ENCODE measurements around the gene EPAS1.

Gene EPAS1

DNA sequence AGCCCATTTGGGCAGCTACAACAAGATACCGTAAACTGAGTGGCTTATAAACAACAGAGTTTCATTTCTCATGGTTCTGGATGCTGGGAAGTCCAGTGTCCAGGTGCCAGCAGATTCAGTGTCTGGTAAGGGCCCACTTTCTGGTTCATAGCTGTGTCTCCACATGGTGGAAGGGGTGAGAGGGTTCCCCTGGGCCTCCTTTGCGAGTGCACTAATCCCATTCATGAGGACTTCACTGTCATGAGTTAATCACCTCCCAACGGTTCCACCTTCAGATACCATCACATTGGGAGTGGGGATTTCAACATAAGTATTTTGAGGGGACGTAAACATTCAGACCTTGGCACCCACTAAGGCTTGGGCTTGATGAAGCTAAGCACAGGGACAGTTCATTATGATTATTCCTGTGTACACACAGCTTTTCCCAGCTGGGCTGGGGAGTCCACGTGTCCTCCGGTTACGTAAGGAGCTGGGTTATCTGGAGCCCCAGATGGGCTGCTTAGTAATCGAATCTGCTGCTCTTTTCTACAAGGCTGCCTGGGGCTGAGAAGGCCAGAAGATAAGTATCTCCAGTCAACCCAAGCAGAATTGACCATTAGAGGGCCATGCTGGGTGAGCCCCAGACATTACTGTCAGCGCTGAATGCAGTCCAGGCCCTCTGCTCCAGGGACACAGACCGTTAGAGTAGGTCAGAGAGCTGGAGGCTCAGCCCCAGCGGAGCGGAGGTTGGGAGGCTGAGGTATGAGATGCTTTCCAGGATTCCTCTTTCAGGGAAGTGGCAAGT lies 42.7 kb downstream of the EPAS1 start:
- no peak for DNase-seq (ENCODE audit: low spot score)

DNA sequence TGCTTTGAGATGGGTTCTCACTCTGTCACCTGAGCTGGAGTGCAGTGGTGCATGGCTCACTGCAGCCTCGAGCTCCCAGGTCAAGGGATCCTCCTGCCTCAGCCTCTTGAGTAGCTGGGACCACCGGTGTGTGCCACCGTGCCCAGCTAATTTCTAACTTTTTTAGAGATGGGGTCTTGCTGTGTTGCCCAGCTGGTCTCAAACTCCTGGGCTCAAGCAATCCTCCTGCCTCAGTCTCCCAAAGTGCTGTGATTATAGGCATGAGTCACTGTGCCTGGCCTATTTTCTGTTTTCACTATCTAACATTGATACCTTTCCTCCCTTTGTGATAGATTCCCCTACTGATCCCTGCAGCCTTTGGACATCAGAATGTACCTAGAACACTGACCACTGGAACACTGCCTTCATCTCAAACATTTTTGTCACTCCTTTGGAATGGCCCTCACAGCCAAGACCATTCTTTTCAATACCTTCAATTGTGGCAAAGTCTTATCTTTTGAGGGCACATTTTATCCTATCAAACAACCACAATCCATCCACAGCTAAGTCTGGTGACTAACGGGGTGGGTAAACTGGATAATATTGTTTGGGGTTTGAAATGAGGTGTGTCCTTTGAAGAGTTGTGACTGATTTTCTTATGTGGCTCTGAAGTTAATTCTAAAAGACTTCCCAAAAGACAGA lies 43.7 kb downstream of the EPAS1 start:
- DNase-seq (ENCODE audit: low spot score), result no peak

DNA sequence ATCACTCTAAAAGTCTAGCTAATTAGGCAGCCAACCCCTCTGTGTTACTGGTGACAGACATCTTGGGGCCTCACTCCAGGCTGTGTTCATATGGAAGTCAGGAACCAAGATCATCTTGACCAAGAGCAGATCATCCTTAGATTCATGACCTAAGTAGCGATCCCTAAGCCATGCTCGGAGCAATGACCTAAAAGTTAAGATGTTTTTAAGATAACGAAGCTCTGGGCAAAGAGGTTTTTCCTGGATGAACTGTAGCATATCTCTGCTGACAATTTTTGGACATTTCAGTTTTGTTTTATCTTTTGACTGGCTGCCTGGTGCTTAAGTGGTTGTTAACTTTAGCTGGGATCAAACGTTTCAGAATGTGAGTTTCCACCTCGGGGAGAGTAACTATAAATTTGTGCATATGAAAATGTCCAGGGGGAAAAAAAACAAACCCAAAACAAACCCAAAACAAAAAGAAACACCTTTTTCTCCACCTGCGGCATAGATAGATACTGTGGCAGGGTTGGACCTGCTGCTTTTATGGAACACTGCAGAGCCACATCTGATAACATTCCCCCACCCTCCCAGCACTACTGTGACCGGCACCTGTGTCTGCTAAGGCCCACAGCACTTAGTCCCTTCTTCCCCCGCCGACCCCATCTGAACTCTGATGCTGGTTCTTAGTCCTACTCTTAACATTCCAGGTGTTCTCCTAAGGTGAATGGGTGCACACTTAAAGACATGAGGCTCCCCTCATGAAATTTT lies 45.5 kb downstream of the EPAS1 start:
- DNase-seq (ENCODE audit: low spot score), result no peak

- no peak for DNase-seq (ENCODE audit: low spot score)
These were observed 47.5 kb downstream of the EPAS1 start for GRCh38 chr2:46344706-46345105.

GRCh38 chr2:46345775-46346174 lies 48.6 kb downstream of the EPAS1 start:
- no peak for DNase-seq (ENCODE audit: low spot score)

DNA sequence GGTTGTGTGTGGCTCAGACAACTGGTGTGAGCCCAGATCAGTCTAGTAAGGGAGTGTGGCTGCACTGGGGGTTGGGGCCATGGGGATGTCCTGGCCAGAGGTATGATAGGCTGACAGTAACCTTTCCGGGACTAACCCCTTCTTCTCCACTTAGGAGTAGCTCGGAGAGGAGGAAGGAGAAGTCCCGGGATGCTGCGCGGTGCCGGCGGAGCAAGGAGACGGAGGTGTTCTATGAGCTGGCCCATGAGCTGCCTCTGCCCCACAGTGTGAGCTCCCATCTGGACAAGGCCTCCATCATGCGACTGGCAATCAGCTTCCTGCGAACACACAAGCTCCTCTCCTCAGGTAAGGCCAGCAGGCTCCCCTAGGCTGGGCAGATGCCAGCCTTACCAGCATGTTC lies 49.5 kb downstream of the EPAS1 start:
- no peak for DNase-seq (ENCODE audit: low spot score)

DNA sequence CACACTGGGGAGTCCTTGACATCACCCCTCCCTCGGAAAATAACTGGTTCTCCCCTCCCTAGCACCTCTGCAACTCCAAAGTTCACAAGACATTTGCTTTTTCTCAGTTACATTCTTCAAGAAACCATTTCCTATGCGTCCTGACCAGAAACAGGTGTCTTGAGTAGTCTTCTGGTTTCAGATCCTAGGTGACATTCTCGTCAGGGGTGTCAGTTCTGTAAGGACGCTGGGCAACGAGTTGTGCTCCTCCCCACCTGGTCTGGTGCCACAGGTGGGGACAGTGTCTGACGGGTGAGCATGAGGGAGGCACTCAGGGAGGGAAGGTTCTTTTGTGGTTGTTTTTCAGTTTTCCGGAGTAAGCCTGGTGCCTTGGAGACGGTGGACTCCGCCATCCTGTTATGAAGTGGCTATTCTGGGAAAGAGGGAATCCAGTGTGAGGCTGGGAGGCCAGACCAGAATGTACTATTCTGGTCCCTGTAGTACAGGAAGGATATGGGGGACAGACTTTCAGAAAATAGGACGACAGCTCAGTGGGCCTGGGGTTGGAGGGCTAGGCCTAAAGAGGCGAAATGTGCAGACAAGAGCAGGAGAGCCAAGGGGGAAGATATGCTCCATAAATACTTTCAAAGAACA lies 50.6 kb downstream of the EPAS1 start:
- no peak for DNase-seq (ENCODE audit: low spot score)

GRCh38 chr2:46349115-46349547 lies 51.9 kb downstream of the EPAS1 start:
- DNase-seq (ENCODE audit: low spot score), result no peak

DNA sequence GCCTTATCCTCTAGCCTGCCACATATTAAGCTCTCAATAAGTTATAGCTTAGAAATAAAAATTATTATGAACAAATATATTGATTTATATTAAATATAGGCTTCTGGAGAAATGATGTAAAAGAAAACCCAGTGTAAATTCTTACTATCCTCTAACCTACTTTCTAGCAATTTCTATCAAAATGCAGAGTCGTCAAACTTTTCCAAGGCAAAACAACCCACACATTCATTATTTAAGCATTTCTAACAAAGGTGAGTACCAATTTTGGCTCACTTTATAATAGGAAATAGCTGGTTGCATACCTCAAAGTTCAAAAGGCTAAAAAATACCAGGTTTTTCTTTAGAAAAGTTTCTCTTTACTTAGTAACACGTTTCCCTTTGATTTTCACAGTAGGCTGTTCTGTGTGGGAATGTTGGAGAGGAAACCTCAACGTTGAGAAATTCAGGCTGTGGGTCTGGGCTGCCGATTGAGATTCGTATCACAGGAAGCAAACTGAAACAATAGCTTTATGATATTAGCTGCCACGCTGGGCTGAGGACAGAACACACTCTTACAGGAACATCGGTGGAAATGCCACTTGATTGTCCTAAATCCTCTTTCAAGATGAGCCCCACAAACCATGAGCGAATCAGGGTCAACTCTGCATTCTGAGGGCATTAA lies 53.0 kb downstream of the EPAS1 start:
- DNase-seq (ENCODE audit: low spot score), result no peak

DNA sequence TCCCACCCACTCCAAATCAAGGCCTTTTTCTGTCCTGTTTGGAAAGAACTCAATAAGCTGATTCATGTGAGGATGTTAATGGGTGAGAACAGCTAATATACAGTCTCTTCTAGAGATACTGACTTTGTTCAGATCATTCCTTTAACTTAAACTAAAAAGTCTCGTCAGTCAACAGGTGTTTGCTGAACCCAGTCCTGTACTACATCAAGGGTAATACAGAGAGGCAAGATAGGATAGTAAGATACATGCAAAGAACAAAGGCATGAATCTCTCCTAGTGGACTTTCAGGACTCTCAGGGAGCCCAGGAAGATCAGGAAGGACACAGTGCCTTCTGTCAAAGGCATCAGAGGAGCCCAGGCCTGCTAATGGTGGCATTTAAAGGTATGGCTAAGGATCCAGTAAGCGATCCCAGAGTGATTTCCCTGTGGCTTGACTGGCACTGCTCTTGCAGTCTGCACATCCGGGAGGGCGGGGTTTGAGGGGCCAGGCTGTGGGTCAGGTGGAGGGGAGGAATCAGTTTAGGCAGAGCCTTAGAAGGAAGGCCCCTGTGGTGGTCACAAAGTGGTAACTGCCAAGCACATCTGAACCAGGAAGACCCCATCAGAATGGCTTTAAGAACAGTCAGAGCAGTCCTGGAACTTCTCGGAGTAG lies 54.0 kb downstream of the EPAS1 start:
- DNase-seq (ENCODE audit: low spot score), result no peak

- DNase-seq (ENCODE audit: low spot score), result no peak
These were observed 54.5 kb downstream of the EPAS1 start for GRCh38 chr2:46351750-46352138.

DNA sequence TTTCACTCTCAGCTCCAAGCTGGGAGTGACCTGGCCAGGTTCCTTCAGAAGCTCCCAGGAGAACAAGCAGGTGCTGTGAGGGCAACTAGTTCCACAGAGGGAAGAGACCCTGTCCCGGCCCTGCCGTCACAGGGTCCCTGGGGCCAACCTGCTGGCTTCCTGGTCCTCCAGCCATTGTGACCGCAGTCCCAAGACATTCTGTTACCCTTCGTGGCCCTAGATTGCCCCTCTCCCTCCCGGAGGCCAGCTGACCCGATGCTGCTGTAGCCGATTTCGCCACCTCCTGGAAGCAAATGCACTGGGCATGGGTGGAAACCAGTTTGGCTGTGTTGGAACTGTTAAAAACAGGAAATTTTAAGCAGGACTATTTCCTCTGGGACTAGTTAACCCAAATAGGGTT lies 55.4 kb downstream of the EPAS1 start:
- no peak for DNase-seq (ENCODE audit: low spot score)

DNA sequence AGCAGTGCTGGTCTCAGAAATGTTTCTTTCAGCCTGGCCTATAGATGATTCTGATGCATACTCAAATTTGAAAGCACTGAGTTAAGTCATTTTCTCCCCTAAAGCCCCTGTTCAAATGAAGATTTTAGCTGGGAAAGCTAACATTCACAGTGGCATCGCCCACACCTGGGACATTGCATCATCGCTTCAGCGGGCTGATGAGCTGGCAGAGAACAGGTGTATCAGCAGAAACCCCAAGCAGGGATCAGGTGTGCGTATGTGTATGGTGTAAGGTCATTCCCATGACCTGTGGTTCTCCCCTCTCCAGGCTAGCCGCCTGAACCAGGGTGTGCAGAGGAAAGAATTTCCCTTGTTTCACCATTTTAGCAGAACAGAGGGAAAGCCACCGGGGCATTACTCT lies 56.3 kb downstream of the EPAS1 start:
- DNase-seq (ENCODE audit: low spot score), result no peak

GRCh38 chr2:46355756-46356155 lies 58.5 kb downstream of the EPAS1 start:
- no peak for DNase-seq (ENCODE audit: low spot score)

DNA sequence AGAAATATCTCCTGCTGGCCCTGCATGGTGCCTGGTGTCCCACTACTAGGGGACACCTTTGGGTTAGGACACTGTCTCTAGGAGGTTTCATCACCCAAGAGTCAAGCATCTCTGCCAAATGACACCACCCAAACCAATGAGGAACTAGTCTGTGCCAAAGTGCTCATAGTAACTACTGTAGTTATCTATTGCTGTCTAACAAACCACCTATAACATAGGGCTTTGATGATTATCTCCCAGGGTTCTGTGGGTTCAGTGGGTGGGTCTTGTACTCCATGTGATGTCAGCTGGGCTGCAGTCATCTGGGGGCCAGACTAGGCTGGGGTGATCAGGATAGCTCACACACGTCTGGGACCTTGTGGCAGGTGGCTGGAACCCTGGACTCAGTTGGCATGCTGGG lies 59.8 kb downstream of the EPAS1 start:
- no peak for DNase-seq (ENCODE audit: low spot score)

GRCh38 chr2:46358713-46359112 lies 61.5 kb downstream of the EPAS1 start:
- no peak for DNase-seq (ENCODE audit: low spot score)

DNA sequence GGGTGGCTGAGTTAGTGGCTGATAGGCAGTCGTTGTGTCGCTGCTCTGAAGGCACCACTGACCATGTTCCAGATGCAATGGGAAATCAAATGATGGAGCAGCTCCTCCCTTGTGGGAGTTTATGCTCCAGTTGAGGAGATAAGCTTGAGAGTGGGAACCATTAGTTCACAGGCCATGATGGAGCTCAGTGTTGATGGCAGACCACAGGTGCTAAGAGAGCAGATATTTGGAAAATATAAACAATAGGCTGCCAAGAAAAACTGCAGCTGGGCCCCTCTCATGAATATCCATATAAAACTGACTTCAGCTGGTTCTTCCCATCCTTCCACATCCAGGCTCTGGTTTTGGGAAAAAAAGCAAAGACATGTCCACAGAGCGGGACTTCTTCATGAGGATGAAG lies 63.1 kb downstream of the EPAS1 start:
- no peak for DNase-seq (ENCODE audit: low spot score)

GRCh38 chr2:46361920-46362666 lies 64.9 kb downstream of the EPAS1 start:
- DNase-seq (ENCODE audit: low spot score), result no peak

GRCh38 chr2:46362667-46363012 lies 65.4 kb downstream of the EPAS1 start:
- no peak for DNase-seq (ENCODE audit: low spot score)

DNA sequence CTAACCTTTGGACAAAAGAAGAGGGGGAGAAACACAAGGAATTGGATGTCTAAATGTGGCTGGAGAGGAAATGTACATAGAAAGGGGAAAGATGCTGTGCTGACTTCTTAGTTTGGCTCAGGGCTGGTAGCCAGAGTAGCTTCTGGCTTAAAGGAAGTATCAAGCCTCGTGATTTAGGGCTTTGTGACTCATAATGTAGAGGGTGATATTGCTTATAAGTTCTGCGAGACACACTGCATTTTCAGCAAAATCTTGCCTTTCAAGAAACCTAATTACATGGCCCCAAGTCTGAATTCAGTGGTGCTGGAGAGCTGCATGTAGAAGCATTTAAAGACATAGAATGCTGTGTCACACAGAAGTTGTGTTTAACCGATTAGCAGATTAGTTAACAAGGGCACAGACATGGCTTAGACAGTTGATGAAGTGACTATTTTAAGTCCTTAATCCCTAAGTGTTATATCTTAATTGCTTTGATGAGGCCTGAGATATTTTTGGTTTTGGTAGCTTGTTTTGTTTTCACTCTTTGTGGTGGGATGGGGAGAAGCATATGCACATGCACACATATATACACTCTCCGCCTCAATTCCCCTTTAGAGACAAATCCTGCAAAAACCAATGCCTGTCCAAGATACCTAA lies 66.4 kb downstream of the EPAS1 start:
- DNase-seq (ENCODE audit: low spot score), result no peak

Data from D341Med (cell line).